NCI-H2107 treated with DMSO at 0.1 percent for 48 hours (cell line): ENCODE data around the gene CLCN1.

Experiments used
- DNase-seq: peaks from one replicate; lab custom pipeline; 2025; ENCODE audit not compliant: unreplicated experiment; lab: John Stamatoyannopoulos, UW

CLCN1 gene

DNA sequence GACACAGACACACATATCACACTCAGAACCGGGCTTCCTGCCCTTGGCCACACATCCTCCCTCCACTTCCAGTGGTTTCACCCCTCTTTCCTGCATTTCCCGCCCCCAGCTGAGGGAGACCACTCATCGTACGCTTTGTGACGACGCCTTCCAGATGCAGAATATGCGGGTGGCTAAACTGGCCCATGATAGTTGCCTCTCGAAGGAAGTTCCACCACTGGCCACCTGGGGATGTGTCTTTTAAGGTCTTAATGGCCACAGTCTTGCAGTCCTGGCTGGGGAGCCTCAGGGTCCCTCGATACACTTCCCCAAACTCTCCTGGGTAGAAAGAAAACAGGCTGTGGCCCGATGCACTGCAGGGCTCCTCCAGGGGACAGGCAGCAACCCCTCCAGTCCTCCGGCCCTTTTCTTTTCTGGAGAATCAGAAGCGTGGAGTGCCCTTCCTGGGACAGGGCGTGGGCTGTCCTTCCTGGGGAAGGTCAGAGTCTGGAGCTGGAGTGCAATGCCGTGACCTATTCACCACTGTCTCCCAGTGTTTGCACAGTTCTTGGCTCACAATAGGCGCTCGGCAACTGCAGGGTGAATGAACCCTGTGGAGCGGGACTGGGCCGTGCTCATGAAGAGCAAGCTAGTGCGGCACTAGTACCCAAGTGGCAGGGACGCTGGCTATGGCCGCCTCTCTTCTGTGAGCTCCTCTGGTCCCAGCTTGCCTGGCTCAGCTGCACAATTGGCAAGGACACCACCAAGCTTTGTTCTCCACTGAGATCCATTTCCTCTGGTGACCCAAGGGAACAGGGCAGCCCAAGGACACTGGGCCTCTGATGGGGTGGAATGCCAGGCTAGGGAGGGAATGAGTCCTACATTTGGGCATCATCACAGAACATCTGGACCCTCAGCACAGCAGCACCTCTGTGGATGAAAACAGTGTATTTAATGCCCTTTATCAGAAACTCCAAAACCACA lies 79.6 kb downstream of the CLCN1 start:
- no peak for DNase-seq

GRCh38 chr7:143396182-143396581 lies 80.3 kb downstream of the CLCN1 start:
- no peak for DNase-seq

GRCh38 chr7:143396625-143397556 lies 81.0 kb downstream of the CLCN1 start:
- no peak for DNase-seq

- no peak for DNase-seq
Observed at GRCh38 chr7:143397710-143398530, 82.0 kb downstream of the CLCN1 start.

GRCh38 chr7:143398616-143399015 lies 82.7 kb downstream of the CLCN1 start:
- DNase-seq: no peak

DNA sequence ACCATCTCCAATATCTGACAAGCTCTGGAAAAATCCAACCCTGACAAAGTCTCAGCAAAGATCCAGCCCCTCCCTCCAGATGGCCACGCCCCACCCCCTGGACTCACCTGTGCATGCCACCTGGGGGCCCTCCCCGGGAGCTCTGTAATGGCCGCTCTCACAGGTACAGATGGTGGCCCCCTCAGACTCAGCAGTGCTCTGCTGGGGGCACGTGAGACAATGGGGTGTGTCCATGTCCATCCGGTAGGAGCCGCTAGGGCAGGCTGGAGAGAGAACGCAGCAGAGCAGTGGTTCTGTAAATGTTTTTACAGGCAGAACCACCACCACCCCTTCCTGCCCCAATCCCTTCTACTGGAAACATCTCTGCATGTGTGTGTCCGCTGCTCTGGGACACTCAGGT lies 83.2 kb downstream of the CLCN1 start:
- DNase-seq: no peak

- DNase-seq: no peak
Observed at GRCh38 chr7:143399642-143400041, 83.7 kb downstream of the CLCN1 start.

DNA sequence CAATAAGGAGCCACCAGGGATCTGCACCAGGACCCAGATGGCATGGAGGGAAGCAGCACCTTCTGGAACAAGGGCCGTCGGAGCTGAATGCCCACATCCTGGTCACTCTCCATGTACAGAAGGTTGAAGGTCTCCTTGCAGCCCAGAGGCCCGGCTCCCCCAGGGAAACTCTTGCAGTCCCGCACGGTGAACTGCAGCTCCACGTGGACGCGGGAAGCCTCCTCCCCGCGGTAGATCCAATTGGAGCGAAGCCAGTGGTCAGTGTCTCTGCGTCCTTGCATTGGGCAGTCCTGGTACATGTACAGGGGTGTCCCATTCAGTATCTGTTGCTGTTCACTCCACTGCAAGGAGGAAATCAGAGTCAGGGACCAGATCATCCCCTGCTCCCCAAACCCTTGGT lies 85.4 kb downstream of the CLCN1 start:
- no peak for DNase-seq
